BLaER1 (cell line): ENCODE data around the gene ENOSF1.

ENCODE experiments used
- H3K27ac ChIP-seq: shearing (Covaris generic); formaldehyde crosslinking; 2 replicates; pipeline ENCODE4 v1.8.1; 2022
- H3K27me3 ChIP-seq: shearing (Covaris generic); formaldehyde crosslinking; 2 replicates; pipeline ENCODE4 v1.8.1; 2022
- H3K36me3 ChIP-seq: shearing (Covaris generic); formaldehyde crosslinking; 2 replicates; pipeline ENCODE4 v1.8.1; 2022
- H3K4me1 ChIP-seq: shearing (Covaris generic); formaldehyde crosslinking; 2 replicates; pipeline ENCODE4 v1.8.1; 2022
- H3K4me2 ChIP-seq: shearing (Covaris generic); formaldehyde crosslinking; 2 replicates; pipeline ENCODE4 v1.8.1; 2022
- H3K4me3 ChIP-seq: shearing (Covaris generic); formaldehyde crosslinking; 2 replicates; pipeline ENCODE4 v1.8.1; 2022
- H3K9ac ChIP-seq: shearing (Covaris generic); formaldehyde crosslinking; 2 replicates; pipeline ENCODE4 v1.8.1; 2022
- H3K9me3 ChIP-seq: shearing (Covaris generic); formaldehyde crosslinking; 2 replicates; pipeline ENCODE4 v1.8.1; 2022
- H4K20me1 ChIP-seq: shearing (Covaris generic); formaldehyde crosslinking; 2 replicates; pipeline ENCODE4 v1.8.1; 2022
- Cebpa-rat ChIP-seq: shearing (Covaris generic); IDR thresholded peaks from 2 replicates; pipeline ENCODE4 v1.8.1; 2022

The ENOSF1 gene

GRCh38 chr18:706405-706804, 6.0 kb downstream of the ENOSF1 start:
- H3K27me3 ChIP-seq, result peaks cover 6% of the 10 kb centered on the region
- H3K36me3 ChIP-seq, result peaks cover 14% of the 10 kb centered on the region
- no peak overlapping the region for H3K27ac ChIP-seq
- no peaks in the 10 kb centered on the region for H4K20me1 ChIP-seq
- H3K4me3 ChIP-seq, result no peak overlapping the region
- no peak overlapping the region for H3K9ac ChIP-seq
- H3K4me1 ChIP-seq, result peaks cover 16% of the 10 kb centered on the region
- H3K4me2 ChIP-seq, result no peak overlapping the region
- no peaks in the 10 kb centered on the region for H3K9me3 ChIP-seq
- no peak for TF ChIP-seq Cebpa-rat

- H3K27ac ChIP-seq, result no peak overlapping the region
These were observed 9.0 kb downstream of the ENOSF1 start for GRCh38 chr18:703213-703967.

GRCh38 chr18:697800-698199, 14.6 kb downstream of the ENOSF1 start:
- Histone ChIP-seq H4K20me1 (no peaks in the 10 kb centered on the region), H3K27ac (no peak overlapping the region), H3K9ac (no peak overlapping the region), H3K4me1 (no peaks in the 10 kb centered on the region), H3K9me3 (no peaks in the 10 kb centered on the region), H3K36me3 (peaks cover 26% of the 10 kb centered on the region), H3K27me3 (no peaks in the 10 kb centered on the region), H3K4me2 (no peak overlapping the region), H3K4me3 (no peak overlapping the region)
- TF ChIP-seq Cebpa-rat, result no peak

More at GRCh38 chr18:703213-703967, 9.0 kb downstream of the ENOSF1 start:
- Histone ChIP-seq H4K20me1 (no peaks in the 10 kb centered on the region), H3K4me1 (peaks cover 5% of the 10 kb centered on the region; the same call in 1 of the 2 replicates), H3K36me3 (peaks cover 15% of the 10 kb centered on the region; the same call in 1 of the 2 replicates), H3K9me3 (no peaks in the 10 kb centered on the region), H3K9ac (no peak overlapping the region), H3K4me2 (no peak overlapping the region), H3K27me3 (no peaks in the 10 kb centered on the region), H3K4me3 (no peak overlapping the region)
- TF ChIP-seq Cebpa-rat, result no peak

- no peaks in the 10 kb centered on the region for H3K9me3 ChIP-seq
- H3K4me1 ChIP-seq, result no peaks in the 10 kb centered on the region
- TF ChIP-seq Cebpa-rat, result no peak
- H3K27ac ChIP-seq, result no peak overlapping the region
- no peak overlapping the region for H3K4me2 ChIP-seq
- H4K20me1 ChIP-seq, result no peaks in the 10 kb centered on the region
- H3K4me3 ChIP-seq, result no peak overlapping the region
- H3K9ac ChIP-seq, result no peak overlapping the region
- H3K36me3 ChIP-seq, result peaks cover 30% of the 10 kb centered on the region
- H3K27me3 ChIP-seq, result no peaks in the 10 kb centered on the region
These were observed 15.4 kb downstream of the ENOSF1 start for GRCh38 chr18:697012-697411.

GRCh38 chr18:693466-694187, 18.8 kb downstream of the ENOSF1 start:
- TF ChIP-seq Cebpa-rat, result no peak
- H3K27ac ChIP-seq, result no peak overlapping the region
- peaks cover 28% of the 10 kb centered on the region for H3K36me3 ChIP-seq

GRCh38 chr18:692824-693223, 19.6 kb downstream of the ENOSF1 start:
- peaks cover 26% of the 10 kb centered on the region for H3K36me3 ChIP-seq
- H3K4me2 ChIP-seq, result no peak overlapping the region
- TF ChIP-seq Cebpa-rat, result no peak
- H3K27ac ChIP-seq, result no peak overlapping the region
- H3K4me3 ChIP-seq, result no peak overlapping the region
- H3K4me1 ChIP-seq, result no peaks in the 10 kb centered on the region
- no peaks in the 10 kb centered on the region for H4K20me1 ChIP-seq
- no peaks in the 10 kb centered on the region for H3K27me3 ChIP-seq
- no peaks in the 10 kb centered on the region for H3K9me3 ChIP-seq
- H3K9ac ChIP-seq, result no peak overlapping the region

More at GRCh38 chr18:693466-694187, 18.8 kb downstream of the ENOSF1 start:
- no peak overlapping the region for H3K4me2 ChIP-seq
- H3K4me1 ChIP-seq, result no peaks in the 10 kb centered on the region
- no peaks in the 10 kb centered on the region for H3K27me3 ChIP-seq
- no peak overlapping the region for H3K9ac ChIP-seq
- H4K20me1 ChIP-seq, result no peaks in the 10 kb centered on the region
- H3K4me3 ChIP-seq, result no peak overlapping the region
- no peaks in the 10 kb centered on the region for H3K9me3 ChIP-seq

- Histone ChIP-seq H3K27me3 (no peaks in the 10 kb centered on the region), H3K9me3 (no peaks in the 10 kb centered on the region), H3K4me1 (no peaks in the 10 kb centered on the region), H3K4me3 (no peak overlapping the region), H3K27ac (no peak overlapping the region), H3K9ac (no peak overlapping the region), H4K20me1 (no peaks in the 10 kb centered on the region), H3K36me3 (peaks cover 17% of the 10 kb centered on the region), H3K4me2 (no peak overlapping the region)
- no peak for TF ChIP-seq Cebpa-rat
These were observed 24.1 kb downstream of the ENOSF1 start for GRCh38 chr18:688323-688722.

- Histone ChIP-seq H3K4me1 (peaks cover 10% of the 10 kb centered on the region), H3K4me2 (no peak overlapping the region), H3K9ac (no peak overlapping the region), H3K36me3 (peaks cover 10% of the 10 kb centered on the region; the same call in 1 of the 2 replicates), H3K4me3 (no peak overlapping the region), H4K20me1 (no peaks in the 10 kb centered on the region), H3K9me3 (no peaks in the 10 kb centered on the region), H3K27ac (no peak overlapping the region), H3K27me3 (no peaks in the 10 kb centered on the region)
- no peak for TF ChIP-seq Cebpa-rat
These were observed 25.9 kb downstream of the ENOSF1 start for GRCh38 chr18:686339-687111.

- peaks cover 16% of the 10 kb centered on the region; the same call in 1 of the 2 replicates for H3K36me3 ChIP-seq
- peaks cover 10% of the 10 kb centered on the region for H3K4me1 ChIP-seq
- H3K9ac ChIP-seq, result no peak overlapping the region
- H3K4me2 ChIP-seq, result no peak overlapping the region
- no peaks in the 10 kb centered on the region for H3K27me3 ChIP-seq
- H3K4me3 ChIP-seq, result no peak overlapping the region
- no peaks in the 10 kb centered on the region for H3K9me3 ChIP-seq
- H4K20me1 ChIP-seq, result no peaks in the 10 kb centered on the region
- no peak for TF ChIP-seq Cebpa-rat
- no peak overlapping the region for H3K27ac ChIP-seq
These were observed 27.0 kb downstream of the ENOSF1 start for GRCh38 chr18:685438-685837.

- Histone ChIP-seq H3K27ac (no peak overlapping the region), H3K9me3 (no peaks in the 10 kb centered on the region), H3K27me3 (no peaks in the 10 kb centered on the region), H3K4me2 (no peak overlapping the region), H3K4me3 (no peak overlapping the region), H3K4me1 (peaks cover 10% of the 10 kb centered on the region), H4K20me1 (no peaks in the 10 kb centered on the region), H3K9ac (no peak overlapping the region), H3K36me3 (peaks cover 18% of the 10 kb centered on the region)
- TF ChIP-seq Cebpa-rat, result no peak
These were observed 28.9 kb downstream of the ENOSF1 start for GRCh38 chr18:683531-683930.
